Natural killer cell (primary cell): Measurements from ENCODE around the gene CYP2U1. TPM values are rescaled to one million over a fixed set of nuclear protein-coding genes. Genes with fewer than 3 reads are reported as not detected.

Experiments used
- ATAC-seq, 3 donors: fragments of 150-1000 bp in 2 of 3; fragments of 200-7000 bp in 1 of 3; cut with Tn5 transposase; 1 replicate in 1 of 3; 2 replicates in 2 of 3; pipeline ENCODE4 v1.10.0; 2021; ENCODE audit warnings: mild to moderate bottlenecking in 2 of 3, moderate library complexity in 2 of 3
- DNase-seq, 2 donors: peaks; one replicate each; pipeline versions ENCODE4 v3.0.0 to v3.0.0-alpha.2; 2013 to 2021; ENCODE audit warnings: mixed read lengths in 1 of 2
- H3K27ac ChIP-seq: one replicate; pipeline ENCODE4 v1.5.1; 2013; ENCODE audit warnings: mild to moderate bottlenecking, low read length
- H3K27me3 ChIP-seq: one replicate; pipeline ENCODE4 v1.6.1; 2013; ENCODE audit warnings: low read length; ENCODE audit not compliant: control insufficient read depth, insufficient read depth
- H3K36me3 ChIP-seq: one replicate; pipeline ENCODE4 v1.6.1; 2013; ENCODE audit warnings: low read length; ENCODE audit not compliant: control insufficient read depth, insufficient read depth
- H3K4me1 ChIP-seq: one replicate; pipeline ENCODE4 v1.6.1; 2013; ENCODE audit warnings: low read length; ENCODE audit not compliant: control insufficient read depth, insufficient read depth
- H3K4me3 ChIP-seq: one replicate; pipeline ENCODE4 v1.5.1; 2013; ENCODE audit warnings: low read length
- H3K9me3 ChIP-seq: one replicate; pipeline ENCODE4 v1.6.1; 2013; ENCODE audit warnings: low read length; ENCODE audit not compliant: control insufficient read depth, insufficient read depth
- H3K27ac Mint-ChIP-seq, 2 donors: one replicate each; pipeline ENCODE4 v1.8.0; 2022; ENCODE audit warnings: mild to moderate bottlenecking in 2 of 2, mixed read lengths in 2 of 2, moderate library complexity in 1 of 2
- H3K27me3 Mint-ChIP-seq, 2 donors: one replicate each; pipeline ENCODE4 v1.8.0; 2022; ENCODE audit warnings: low read depth in 2 of 2, mixed read lengths in 2 of 2
- H3K36me3 Mint-ChIP-seq: one replicate; pipeline ENCODE4 v1.8.0; 2022; ENCODE audit warnings: mixed read lengths
- H3K4me1 Mint-ChIP-seq, 2 donors: one replicate each; pipeline ENCODE4 v1.8.0; 2022; ENCODE audit warnings: mixed read lengths in 2 of 2
- H3K4me3 Mint-ChIP-seq: one replicate; pipeline ENCODE4 v1.8.0; 2022; ENCODE audit warnings: mild to moderate bottlenecking, moderate library complexity, mixed read lengths
- H3K9me3 Mint-ChIP-seq, 2 donors: one replicate each; pipeline ENCODE4 v1.8.0; 2022; ENCODE audit warnings: mixed read lengths in 2 of 2
- WGBS: methylation state at CpG from one replicate; pipeline ENCODE4 v1.1.7; 2013; ENCODE audit warnings: missing lambda C conversion rate; ENCODE audit not compliant: insufficient coverage; 5-methylcytosine and 5-hydroxymethylcytosine counted together
- intact Hi-C: fragments of 100-400 bp; cut with micrococcal nuclease; formaldehyde crosslinking; loops from one replicate; pipeline ENCODE4 v1.14.2; 2022
- total RNA-seq, 4 donors: library from RNA; stranded (reverse); fragments of 120-200 nt in 1 of 4; gene quantifications; one replicate each; pipeline versions ENCODE4 v1.2.3 to v1.2.4, GENCODE V29; 2013 to 2022
- TF ChIP-seq, protein P1 (sequence below): fragments of 200-600 bp; IDR thresholded peaks from one replicate; pipeline ENCODE4 v1.8.0; 2022; ENCODE audit warnings: antibody characterized with exemption

Gene CYP2U1
- total RNA-seq, 3 donors from 2014 or later (not counting 1 experiment from before 2014, with no cell fraction given) = 2.5 to 4.5 (median 3.4) TPM

DNA sequence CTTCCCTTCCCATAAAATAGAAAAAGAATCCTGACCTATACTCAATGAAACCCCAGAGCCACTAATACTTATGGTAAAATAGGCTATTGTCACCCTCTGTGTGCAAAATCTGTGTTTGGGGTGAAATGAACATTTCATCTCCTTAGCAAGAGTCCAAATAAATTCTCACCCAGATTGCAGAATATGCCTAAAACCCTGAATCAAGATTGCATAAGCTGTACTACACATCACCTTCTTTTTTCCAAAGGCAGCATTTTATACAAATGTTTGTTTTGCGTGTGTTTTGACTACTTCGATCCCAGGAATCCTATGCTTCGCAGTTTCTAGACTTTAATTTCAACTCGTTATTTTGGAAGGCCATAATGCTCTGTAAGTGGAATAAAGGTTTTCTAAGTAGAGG, 46.1 kb downstream of the CYP2U1 start:
- Histone ChIP-seq H3K4me3 (no peak overlapping the region), H3K27ac (no peak overlapping the region), H3K4me1 (peaks cover 4% of the 10 kb centered on the region), H3K36me3 (no peaks in the 10 kb centered on the region), H3K9me3 (peaks cover 5% of the 10 kb centered on the region), H3K27me3 (no peaks in the 10 kb centered on the region)
- DNase-seq (no peak), ATAC-seq (no peak)
- H3K4me3 Mint-ChIP-seq = no peak overlapping the region
- peaks cover 0 to 5% of the 10 kb centered on the region in 2 donors for H3K9me3 Mint-ChIP-seq
- WGBS = 88% methylated on average over 4 of the region's 4 CpGs
- H3K4me1 Mint-ChIP-seq = peaks cover 17 to 23% of the 10 kb centered on the region in 2 donors
- no peaks in the 10 kb centered on the region for H3K36me3 Mint-ChIP-seq
- H3K27me3 Mint-ChIP-seq = peaks cover 0 to 3% of the 10 kb centered on the region in 2 donors
- TF ChIP-seq, protein P1, sequence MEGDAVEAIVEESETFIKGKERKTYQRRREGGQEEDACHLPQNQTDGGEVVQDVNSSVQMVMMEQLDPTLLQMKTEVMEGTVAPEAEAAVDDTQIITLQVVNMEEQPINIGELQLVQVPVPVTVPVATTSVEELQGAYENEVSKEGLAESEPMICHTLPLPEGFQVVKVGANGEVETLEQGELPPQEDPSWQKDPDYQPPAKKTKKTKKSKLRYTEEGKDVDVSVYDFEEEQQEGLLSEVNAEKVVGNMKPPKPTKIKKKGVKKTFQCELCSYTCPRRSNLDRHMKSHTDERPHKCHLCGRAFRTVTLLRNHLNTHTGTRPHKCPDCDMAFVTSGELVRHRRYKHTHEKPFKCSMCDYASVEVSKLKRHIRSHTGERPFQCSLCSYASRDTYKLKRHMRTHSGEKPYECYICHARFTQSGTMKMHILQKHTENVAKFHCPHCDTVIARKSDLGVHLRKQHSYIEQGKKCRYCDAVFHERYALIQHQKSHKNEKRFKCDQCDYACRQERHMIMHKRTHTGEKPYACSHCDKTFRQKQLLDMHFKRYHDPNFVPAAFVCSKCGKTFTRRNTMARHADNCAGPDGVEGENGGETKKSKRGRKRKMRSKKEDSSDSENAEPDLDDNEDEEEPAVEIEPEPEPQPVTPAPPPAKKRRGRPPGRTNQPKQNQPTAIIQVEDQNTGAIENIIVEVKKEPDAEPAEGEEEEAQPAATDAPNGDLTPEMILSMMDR = no peak
- intact Hi-C loops = no loop called here
- no peak overlapping the region for H3K27ac Mint-ChIP-seq

DNA sequence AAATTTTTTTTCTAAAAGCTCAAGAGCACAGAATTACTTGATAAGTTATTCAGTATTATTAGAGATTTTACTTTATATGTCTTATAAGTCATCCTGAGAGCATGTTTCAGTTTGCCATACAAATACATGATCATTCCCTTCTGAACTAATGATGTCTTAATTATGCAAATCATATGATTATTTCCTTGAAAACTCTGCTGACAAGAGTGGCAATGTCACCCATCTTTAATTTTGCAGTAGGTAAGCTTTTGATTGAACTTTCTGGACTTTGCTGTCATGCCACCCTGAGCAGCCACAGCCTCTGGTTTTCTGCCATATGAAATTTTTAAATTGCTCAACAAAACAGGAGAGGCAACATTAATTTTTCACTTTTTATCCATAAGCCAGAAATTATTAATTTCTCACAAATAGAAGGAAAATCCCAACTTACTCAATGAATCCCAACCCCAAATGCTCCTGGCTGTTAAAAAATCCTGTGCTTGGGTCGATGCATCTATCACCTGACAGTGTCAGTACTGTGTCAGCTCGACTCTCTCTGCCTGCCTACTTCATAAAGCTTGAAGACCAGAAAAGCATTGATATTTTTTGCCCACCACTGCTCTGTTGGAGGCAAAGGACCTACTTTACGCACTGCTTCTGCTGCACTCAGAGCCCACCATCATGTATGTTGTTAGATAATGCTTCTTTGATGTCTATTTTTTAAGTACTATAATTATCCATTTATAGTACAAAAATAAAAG, 46.8 kb downstream of the CYP2U1 start:
- H3K27ac Mint-ChIP-seq = no peak overlapping the region
- Histone ChIP-seq H3K4me3 (no peak overlapping the region), H3K27ac (no peak overlapping the region), H3K36me3 (no peaks in the 10 kb centered on the region), H3K9me3 (peaks cover 5% of the 10 kb centered on the region), H3K4me1 (peaks cover 4% of the 10 kb centered on the region), H3K27me3 (no peaks in the 10 kb centered on the region)
- no peak for ATAC-seq
- H3K9me3 Mint-ChIP-seq = peaks cover 0 to 5% of the 10 kb centered on the region in 2 donors
- intact Hi-C loops = no loop called here
- H3K4me1 Mint-ChIP-seq = peaks cover 16 to 17% of the 10 kb centered on the region in 2 donors
- TF ChIP-seq, protein P1 = no peak
- no peaks in the 10 kb centered on the region for H3K36me3 Mint-ChIP-seq
- H3K27me3 Mint-ChIP-seq = no peaks in the 10 kb centered on the region
- H3K4me3 Mint-ChIP-seq = no peak overlapping the region
- WGBS = 92% methylated on average over 3 of the region's 3 CpGs
- DNase-seq = no peak

DNA sequence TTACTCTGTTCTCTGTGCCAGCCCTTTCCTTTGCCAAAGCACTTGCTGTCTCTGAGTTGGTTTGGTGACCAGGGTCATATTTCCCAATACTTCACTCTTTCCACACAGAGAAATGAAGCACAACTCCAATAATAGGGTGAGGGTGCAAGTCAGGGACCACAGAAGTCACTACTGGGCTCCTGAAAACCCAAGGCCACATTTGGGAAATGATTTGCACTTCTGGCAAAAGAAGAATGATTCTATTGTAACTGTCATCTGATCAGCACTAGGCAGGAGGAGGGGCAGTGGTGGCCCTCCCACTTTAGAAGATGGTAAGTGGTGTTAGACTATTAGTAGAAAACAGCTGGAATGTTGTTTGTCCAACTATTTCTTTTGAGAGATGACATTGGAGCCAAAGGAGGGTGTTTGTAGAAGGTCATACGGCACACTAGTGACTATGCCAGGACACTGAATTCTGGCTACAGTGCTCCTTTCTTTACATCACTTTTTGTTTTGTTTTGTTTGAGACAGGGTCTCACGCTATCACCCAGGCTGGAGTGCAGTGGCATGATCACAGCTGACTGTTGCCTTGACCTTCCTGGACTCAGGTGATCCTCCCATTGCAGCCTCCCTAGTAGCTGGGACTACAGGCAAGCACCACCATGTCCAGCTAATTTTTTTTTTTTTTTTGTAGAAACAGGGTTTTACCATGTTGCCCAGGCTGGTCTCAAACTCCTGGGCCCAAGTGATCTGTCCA, 47.5 kb downstream of the CYP2U1 start:
- TF ChIP-seq, protein P1 = no peak
- H3K27ac Mint-ChIP-seq = no peak overlapping the region
- intact Hi-C loops = no loop called here
- no peak overlapping the region for H3K27ac ChIP-seq
- H3K4me1 ChIP-seq = peaks cover 4% of the 10 kb centered on the region
- H3K36me3 ChIP-seq = no peaks in the 10 kb centered on the region
- no peaks in the 10 kb centered on the region for H3K27me3 Mint-ChIP-seq
- H3K4me1 Mint-ChIP-seq = peaks cover 12 to 13% of the 10 kb centered on the region in 2 donors
- DNase-seq (no peak), ATAC-seq (no peak)
- no peaks in the 10 kb centered on the region for H3K36me3 Mint-ChIP-seq
- no peak overlapping the region for H3K4me3 ChIP-seq
- WGBS = 98% methylated on average over 2 of the region's 2 CpGs
- peaks cover 0 to 5% of the 10 kb centered on the region in 2 donors for H3K9me3 Mint-ChIP-seq
- no peaks in the 10 kb centered on the region for H3K27me3 ChIP-seq
- H3K4me3 Mint-ChIP-seq = no peak overlapping the region
- H3K9me3 ChIP-seq = peaks cover 5% of the 10 kb centered on the region
